Nucleus accumbens (tissue), 56 donors: ENCODE data around the gene MMP25.
"Not testable (repeated sequence)": the region's sequence is repeated elsewhere in the genome, so short reads cannot be mapped to it uniquely, and the experiment has no call there.

ENCODE experiments used
- DNase-seq, 56 donors: peaks; one replicate each; lab custom pipeline; 2025; lab: John Stamatoyannopoulos, UW

MMP25 gene

GRCh38 chr16:3068487-3068886, 22.1 kb downstream of the MMP25 start:
- no peak for DNase-seq

- not testable (repeated sequence) for DNase-seq
These were observed 22.8 kb downstream of the MMP25 start for GRCh38 chr16:3069146-3069545.

GRCh38 chr16:3070608-3071111, 24.3 kb downstream of the MMP25 start:
- DNase-seq, result no peak

- DNase-seq, result no peak
These were observed 25.3 kb downstream of the MMP25 start for GRCh38 chr16:3071655-3072054.

GRCh38 chr16:3072148-3072547, 25.8 kb downstream of the MMP25 start:
- DNase-seq, result not testable (repeated sequence)

GRCh38 chr16:3072576-3073263, 26.4 kb downstream of the MMP25 start:
- DNase-seq, result not testable (repeated sequence)

- DNase-seq, result no peak
These were observed 27.1 kb downstream of the MMP25 start for GRCh38 chr16:3073448-3073847.

DNA sequence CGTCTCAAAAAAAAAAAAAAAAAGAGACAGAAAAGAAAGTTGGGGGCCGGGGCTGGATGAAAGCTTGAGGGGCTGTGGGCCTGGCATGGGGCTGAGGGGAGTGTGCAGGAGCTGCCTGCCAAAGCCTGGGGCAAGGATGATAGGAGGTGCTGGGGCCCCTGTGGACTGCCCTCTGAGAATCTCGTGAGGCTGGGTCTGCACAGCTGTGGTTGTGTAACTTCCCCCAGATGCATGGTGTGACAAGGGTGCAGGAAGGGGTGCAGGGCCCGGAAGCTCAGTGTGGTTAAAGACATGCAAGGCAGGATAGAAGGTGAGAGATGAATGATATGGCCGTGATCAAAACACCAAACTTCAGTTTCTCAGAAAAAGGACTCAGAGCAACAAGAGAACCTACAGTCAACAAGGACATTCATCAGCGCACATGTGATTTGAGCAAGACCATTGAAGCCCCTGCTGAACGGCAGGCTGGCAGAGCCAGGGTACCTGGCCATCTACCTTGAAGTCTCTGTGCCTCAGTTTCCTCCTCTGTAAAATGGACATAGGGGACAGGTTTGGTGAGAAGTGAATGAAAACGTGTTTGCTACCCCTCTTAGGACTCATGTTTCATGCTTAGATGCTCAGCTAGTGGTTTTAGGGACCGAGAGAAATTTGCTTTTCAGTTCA, 28.6 kb downstream of the MMP25 start:
- no peak for DNase-seq

- peak in 2 of 56 donors; percentile 9 to 38 for DNase-seq
These were observed 29.2 kb downstream of the MMP25 start for GRCh38 chr16:3075523-3075915.

DNA sequence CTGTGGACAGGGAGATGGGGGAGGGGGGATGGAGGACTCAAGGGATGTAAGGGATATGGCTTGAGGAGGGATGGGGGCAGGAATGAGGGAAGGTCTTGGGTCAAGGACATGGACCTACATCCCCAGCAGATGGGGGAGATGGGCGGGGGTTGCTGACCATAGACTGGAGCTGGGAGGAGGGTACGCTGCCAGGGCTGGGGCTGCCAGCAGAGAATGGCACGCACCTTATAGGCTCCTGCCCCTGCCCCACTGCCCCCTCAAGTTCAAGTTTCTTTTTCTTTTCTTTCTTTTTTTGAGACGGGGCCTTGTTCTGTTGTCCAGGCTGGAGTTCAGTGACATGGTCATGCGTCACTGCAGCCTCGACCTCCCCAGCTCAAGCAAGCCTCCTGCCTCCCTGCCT, 29.6 kb downstream of the MMP25 start:
- not testable (repeated sequence) for DNase-seq

DNA sequence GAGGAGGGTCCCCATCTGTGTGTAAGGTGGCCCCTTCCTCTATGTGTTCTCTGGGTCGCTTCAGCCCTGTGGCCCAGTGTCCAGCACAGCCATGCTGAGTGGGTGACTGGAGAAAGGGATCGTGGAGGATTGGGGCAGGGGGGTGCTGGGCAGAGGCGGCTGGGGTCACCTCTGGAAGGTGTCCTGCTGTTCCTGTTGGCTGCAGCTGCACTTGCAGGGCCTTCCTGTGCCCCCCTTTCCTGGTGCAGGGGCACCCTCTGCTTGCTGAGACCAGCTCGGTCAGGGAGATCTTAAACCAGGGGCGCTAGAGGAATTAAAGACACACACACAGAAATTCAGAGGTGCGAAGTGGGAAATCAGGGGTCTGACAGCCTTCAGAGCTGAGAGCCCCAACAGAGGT, 30.2 kb downstream of the MMP25 start:
- DNase-seq, result no peak

DNA sequence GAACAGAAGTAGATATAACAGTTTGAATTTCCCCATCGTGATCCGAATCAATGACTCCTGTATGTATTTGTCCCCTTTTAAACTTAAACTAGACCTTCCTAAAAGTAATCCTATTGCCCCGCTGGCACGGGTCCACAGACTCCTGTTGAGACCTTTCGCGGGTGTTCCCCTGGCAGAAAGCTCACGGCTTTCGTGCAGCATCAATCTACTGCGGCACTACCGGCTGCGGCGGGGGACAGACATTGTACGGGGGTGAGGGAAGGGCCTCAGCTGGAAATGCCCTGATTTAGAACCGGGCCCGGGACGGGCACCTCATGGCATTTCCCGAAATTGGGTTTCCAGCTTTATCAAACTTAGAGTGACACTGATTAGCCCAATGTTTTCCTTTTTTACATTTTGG, 33.7 kb downstream of the MMP25 start:
- DNase-seq, result no peak

- DNase-seq, result not testable (repeated sequence)
These were observed 35.6 kb downstream of the MMP25 start for GRCh38 chr16:3081957-3082356.

DNA sequence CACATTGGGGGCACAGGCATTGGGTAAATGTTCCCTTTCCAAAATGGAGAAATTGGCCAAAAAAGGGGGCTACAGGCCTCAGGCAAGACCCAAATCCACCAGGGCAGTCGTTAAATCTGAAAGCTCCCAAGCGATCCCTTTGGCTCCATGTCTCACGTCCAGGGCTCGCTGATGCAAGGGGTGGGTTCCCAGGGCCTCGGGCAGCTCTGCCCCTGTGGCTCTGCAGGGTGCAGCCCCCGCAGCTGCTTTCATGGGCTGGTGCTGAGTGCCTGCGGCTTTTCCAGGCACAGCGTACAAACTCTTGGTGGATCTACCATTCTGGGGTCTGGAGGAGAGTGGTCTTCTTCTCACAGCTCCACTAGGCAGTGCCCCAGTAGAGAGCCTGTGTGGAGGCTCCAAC, 37.0 kb downstream of the MMP25 start:
- not testable (repeated sequence) for DNase-seq

DNA sequence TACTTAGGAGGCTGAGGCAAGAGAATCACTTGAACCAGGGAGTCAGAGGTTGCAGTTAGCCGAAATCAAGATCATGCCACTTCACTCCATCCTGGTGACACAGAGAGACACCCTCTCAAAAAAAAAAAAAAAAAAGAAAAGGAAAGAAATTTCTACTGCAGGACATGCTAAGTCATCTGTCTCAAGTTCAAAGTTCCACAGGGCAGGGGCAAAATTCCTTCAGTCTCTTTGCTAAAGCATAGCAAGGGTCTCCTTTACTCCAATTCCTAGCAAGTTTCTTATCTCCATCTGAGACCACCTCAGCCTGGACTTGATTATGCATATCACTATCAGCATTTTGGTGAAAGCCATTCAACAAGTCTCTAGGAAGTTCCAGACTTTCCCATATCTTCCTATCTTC, 38.1 kb downstream of the MMP25 start:
- DNase-seq, result no peak

GRCh38 chr16:3084969-3085670, 38.8 kb downstream of the MMP25 start:
- no peak for DNase-seq

GRCh38 chr16:3085868-3086595, 39.7 kb downstream of the MMP25 start:
- DNase-seq, result no peak

GRCh38 chr16:3086596-3087242, 40.4 kb downstream of the MMP25 start:
- DNase-seq, result no peak

DNA sequence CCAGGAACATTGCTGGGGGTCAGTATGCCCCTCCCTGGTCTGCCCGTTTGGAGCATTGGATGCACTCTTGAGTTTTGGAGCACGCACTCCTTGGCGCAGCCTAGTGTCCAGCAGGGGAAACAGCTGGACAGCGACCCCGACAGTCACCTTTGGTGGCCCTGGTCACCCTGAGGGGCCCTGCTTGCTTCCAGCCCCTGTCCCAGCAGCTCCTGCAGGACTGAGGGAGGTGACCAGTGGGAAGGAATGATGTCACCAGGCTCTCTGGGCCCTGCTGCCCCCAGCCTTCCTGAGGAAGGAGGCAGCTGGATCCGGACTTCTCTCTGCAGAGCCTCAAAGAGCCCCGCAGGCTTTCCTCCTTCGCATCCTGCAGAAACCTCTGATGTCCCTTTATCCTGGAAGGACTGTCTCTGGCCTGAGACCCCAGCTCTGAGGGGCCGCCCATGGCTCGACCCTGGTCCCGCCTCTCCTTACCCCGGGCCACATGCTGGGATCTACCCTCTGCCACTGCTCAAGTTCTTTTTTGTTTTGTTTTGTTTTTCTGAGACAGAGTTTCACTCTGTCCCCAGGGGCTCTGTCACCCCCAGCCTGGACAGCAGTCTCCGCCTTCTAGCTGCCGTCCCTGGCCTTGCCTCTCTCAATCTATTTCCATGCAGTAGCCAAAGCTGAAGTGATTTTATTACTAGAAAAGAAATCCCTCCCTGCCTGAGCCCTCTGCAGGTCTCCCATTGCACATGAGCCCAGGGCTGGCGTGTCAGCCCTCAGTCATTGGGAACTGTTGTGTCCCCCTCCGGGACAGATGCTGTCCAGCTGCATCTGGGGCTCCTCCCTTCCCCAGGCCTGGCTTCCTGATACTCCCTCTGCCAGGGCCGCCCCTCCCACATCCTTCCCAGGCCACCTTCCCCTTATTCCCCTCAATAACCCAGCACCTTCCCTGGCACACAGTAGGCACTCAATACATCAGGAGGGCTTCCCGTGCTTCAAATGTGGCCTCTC, 41.2 kb downstream of the MMP25 start:
- no peak for DNase-seq
